Fibroblast of the aortic adventitia (primary cell): ENCODE results near the gene NAA16. TPM values are rescaled to one million over a fixed set of nuclear protein-coding genes. Genes with fewer than 3 reads are reported as not detected.
"Not testable (repeated sequence)": the region's sequence is repeated elsewhere in the genome, so short reads cannot be mapped to it uniquely, and the experiment has no call there.

Source experiments
- DNase-seq: peaks from one replicate; pipeline ENCODE4 v3.0.0-alpha.2; 2010; ENCODE audit warnings: low read depth
- H3K4me3 ChIP-seq: 2 replicates; pipeline ENCODE4 v1.5.1; 2011; ENCODE audit warnings: low read depth, mild to moderate bottlenecking, control low read depth, low read length, moderate library complexity
- total RNA-seq: library from RNA; depleted of rRNA; stranded (reverse); fragments of >200 nt; gene quantifications from 2 replicates; pipeline ENCODE4 v1.2.3, GENCODE V29; 2012; ENCODE audit warnings: low replicate concordance
- TF ChIP-seq, protein P1 (sequence below): IDR thresholded peaks from 2 replicates; pipeline ENCODE4 v1.5.1; 2011; ENCODE audit warnings: mild to moderate bottlenecking, low read length, control low read depth, inconsistent platforms; ENCODE audit not compliant: insufficient read depth

NAA16 gene
- total RNA-seq, 1 donor: 16.1 TPM

- H3K4me3 ChIP-seq: no peak overlapping the region
- TF ChIP-seq, protein P1, sequence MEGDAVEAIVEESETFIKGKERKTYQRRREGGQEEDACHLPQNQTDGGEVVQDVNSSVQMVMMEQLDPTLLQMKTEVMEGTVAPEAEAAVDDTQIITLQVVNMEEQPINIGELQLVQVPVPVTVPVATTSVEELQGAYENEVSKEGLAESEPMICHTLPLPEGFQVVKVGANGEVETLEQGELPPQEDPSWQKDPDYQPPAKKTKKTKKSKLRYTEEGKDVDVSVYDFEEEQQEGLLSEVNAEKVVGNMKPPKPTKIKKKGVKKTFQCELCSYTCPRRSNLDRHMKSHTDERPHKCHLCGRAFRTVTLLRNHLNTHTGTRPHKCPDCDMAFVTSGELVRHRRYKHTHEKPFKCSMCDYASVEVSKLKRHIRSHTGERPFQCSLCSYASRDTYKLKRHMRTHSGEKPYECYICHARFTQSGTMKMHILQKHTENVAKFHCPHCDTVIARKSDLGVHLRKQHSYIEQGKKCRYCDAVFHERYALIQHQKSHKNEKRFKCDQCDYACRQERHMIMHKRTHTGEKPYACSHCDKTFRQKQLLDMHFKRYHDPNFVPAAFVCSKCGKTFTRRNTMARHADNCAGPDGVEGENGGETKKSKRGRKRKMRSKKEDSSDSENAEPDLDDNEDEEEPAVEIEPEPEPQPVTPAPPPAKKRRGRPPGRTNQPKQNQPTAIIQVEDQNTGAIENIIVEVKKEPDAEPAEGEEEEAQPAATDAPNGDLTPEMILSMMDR: peak; percentile 78
- peak; percentile 72 for DNase-seq
These were observed 42.1 kb downstream of the NAA16 start for GRCh38 chr13:41352935-41353840.

GRCh38 chr13:41354416-41354815, 43.3 kb downstream of the NAA16 start:
- no peak for DNase-seq
- TF ChIP-seq, protein P1: no peak
- no peak overlapping the region for H3K4me3 ChIP-seq

DNA sequence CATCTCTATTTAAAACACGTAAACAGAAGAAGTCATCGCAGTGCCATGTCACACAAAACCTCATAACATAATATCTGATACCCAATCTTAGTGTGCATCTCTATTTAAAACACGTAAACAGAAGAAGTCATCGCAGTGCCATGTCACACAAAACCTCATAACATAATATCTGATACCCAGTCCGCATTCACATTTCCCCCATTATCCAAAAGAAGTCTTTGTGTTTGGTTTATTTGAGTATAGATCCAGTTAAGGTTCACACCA, 45.2 kb downstream of the NAA16 start:
- DNase-seq, H3K4me3 ChIP-seq: not testable (repeated sequence)

DNA sequence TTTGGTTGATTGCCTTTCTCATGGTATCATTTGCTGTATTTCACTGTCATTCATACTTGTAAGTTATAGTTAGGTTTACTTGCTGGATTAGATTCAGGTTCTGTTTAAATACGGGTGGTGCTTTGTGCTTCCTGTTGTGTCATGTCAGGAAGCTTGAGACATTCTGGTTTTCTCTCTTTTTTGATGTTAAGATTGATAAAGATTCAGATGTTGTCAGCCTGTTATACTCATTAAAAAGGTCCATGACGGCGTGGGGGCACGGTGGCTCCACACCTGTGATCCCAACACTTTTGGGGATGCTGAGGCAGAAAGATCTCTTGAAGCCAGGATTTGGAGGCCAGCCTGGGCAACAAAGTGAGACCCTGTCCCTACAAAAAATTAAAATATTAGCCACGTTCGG, 45.7 kb downstream of the NAA16 start:
- DNase-seq: no peak
- TF ChIP-seq, protein P1: no peak
- H3K4me3 ChIP-seq: no peak overlapping the region

DNA sequence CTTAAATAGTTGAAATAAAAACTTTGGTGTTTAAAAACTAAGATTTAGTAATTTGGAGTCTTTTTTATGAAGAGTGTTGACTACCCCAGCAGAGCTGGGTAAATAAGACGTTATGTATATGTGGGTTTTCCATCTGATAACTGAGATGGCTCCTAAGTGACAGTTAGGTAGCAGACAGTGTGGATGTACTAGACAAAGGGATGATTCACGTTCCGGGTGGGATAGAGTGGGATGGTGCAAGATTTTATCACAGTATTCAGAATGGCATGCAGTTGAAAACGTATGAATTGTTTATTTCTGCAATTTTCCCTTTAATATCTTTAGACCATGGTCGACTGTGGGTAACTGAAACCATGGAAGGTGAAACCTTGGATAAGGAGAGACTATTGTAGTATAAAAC, 50.4 kb downstream of the NAA16 start:
- H3K4me3 ChIP-seq: no peak overlapping the region
- TF ChIP-seq, protein P1: no peak
- no peak for DNase-seq

GRCh38 chr13:41364043-41364442, 53.0 kb downstream of the NAA16 start:
- no peak for DNase-seq
- TF ChIP-seq, protein P1: no peak

DNA sequence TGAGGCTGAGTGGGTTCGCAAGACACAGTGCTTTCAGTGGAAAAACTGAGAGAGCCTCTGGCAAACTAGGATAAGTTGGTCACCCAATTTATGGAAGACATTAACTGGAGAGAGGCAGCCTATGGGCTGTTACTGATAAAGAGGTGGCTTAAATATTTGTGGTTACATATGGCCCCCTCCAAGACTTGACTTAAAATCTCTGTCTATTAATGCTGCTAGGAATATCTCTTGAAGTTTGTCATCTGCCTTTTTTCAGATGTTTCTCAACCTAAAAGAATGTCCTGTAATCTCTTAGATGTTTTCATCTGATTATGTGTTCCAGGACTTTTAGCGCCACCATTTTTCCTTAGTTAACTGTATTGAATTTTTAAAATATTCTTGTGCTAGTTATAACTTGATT, 54.6 kb downstream of the NAA16 start:
- TF ChIP-seq, protein P1: no peak
- DNase-seq: peak; percentile 20

More at GRCh38 chr13:41364043-41364442, 53.0 kb downstream of the NAA16 start:
- no peak overlapping the region for H3K4me3 ChIP-seq

More for the DNA sequence above, 54.6 kb downstream of the NAA16 start:
- no peak overlapping the region for H3K4me3 ChIP-seq
